Fibroblast of lung (primary cell): ENCODE results near the gene SUMO2.

Experiments
- EZH2 ChIP-seq: IDR thresholded peaks from 2 replicates; pipeline ENCODE4 v1.5.1; 2012; ENCODE audit warnings: low read length, control low read depth, mild to moderate bottlenecking; ENCODE audit errors: missing control alignments
- TF ChIP-seq, protein P1 (sequence below), 2 donors: IDR thresholded peaks in 1 of 2; conservative IDR thresholded peaks in 1 of 2; 1 replicate in 1 of 2; 2 replicates in 1 of 2; pipeline ENCODE4 v1.5.1; 2011 to 2012; ENCODE audit warnings: low read length in 2 of 2, control low read depth in 1 of 2, inconsistent platforms in 1 of 2, low read depth in 1 of 2, mild to moderate bottlenecking in 1 of 2

DNA sequence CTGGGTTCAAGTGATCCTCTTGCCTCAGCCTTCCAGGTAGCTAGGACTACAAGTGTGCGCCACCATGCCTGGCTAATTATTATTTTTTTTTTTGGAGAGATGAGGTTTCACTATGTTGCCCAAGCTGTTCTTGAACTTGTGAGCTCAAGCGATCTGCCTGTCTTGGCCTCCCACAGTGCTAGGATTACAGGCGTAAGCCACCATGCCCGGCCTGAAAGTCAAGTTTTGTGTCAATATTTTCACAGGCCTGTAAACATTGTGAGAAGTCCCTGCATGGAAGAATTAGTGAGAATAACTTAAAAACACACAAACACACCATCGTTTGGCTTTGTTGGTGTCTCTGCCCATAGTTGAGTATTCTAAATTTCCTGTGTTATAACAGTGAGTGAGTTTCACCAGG, 45.0 kb upstream of the SUMO2 start:
- no peak for TF ChIP-seq EZH2
- TF ChIP-seq, protein P1, sequence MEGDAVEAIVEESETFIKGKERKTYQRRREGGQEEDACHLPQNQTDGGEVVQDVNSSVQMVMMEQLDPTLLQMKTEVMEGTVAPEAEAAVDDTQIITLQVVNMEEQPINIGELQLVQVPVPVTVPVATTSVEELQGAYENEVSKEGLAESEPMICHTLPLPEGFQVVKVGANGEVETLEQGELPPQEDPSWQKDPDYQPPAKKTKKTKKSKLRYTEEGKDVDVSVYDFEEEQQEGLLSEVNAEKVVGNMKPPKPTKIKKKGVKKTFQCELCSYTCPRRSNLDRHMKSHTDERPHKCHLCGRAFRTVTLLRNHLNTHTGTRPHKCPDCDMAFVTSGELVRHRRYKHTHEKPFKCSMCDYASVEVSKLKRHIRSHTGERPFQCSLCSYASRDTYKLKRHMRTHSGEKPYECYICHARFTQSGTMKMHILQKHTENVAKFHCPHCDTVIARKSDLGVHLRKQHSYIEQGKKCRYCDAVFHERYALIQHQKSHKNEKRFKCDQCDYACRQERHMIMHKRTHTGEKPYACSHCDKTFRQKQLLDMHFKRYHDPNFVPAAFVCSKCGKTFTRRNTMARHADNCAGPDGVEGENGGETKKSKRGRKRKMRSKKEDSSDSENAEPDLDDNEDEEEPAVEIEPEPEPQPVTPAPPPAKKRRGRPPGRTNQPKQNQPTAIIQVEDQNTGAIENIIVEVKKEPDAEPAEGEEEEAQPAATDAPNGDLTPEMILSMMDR (conservative IDR thresholded peaks at IDR 0.05 in 1 of 2, IDR thresholded peaks at IDR 0.05 in 1 of 2; ENCODE audit: low read depth in 1 of 2, low read length in 2 of 2), result no peak
